Spleen (tissue), 7 donors: Measurements from ENCODE around the gene NECAB3.

Experiments
- CTCF ChIP-seq, 11 experiments: fragments of 200-600 bp in 7 of 11; fragments of 450-650 bp in 4 of 11; sonication (generic) in 4 of 11; IDR thresholded peaks in 8 of 11; conservative IDR thresholded peaks in 3 of 11; 1 replicate in 7 of 11; 2 replicates in 4 of 11; pipeline versions ENCODE4 v1.4.0 to v1.8.0; 2016 to 2021; ENCODE audit warnings: antibody characterized with exemption in 11 of 11, inconsistent platforms in 4 of 11, mild to moderate bottlenecking in 1 of 11
- POLR2A ChIP-seq, 3 donors: fragments of 450-650 bp; IDR thresholded peaks; one replicate each; pipeline ENCODE4 v1.5.1; 2017; ENCODE audit warnings: antibody characterized with exemption in 3 of 3, mild to moderate bottlenecking in 1 of 3
- donor health status: DM: no; HTN: no; CAD: no; lungs with moderate emphysema.
- donor health status: DM: no; HTN: no; CAD: no.
- donor health status: DM: no; HTN: no; CAD: no.

- TF ChIP-seq CTCF (IDR thresholded peaks at IDR 0.05 in 8 of 11, conservative IDR thresholded peaks at IDR 0.05 in 3 of 11), result no peak
- TF ChIP-seq POLR2A (IDR thresholded peaks at IDR 0.05), result no peak
These were observed 26.4 kb downstream of the NECAB3 start for GRCh38 chr20:33647603-33648395.
